ENCODE results near the gene FCHO1. TPM values are rescaled to one million over a fixed set of nuclear protein-coding genes. Genes with fewer than 3 reads are reported as not detected.

The FCHO1 gene
- total RNA-seq, 1 experiment from 2014 or later, result 1.1 TPM

DNA sequence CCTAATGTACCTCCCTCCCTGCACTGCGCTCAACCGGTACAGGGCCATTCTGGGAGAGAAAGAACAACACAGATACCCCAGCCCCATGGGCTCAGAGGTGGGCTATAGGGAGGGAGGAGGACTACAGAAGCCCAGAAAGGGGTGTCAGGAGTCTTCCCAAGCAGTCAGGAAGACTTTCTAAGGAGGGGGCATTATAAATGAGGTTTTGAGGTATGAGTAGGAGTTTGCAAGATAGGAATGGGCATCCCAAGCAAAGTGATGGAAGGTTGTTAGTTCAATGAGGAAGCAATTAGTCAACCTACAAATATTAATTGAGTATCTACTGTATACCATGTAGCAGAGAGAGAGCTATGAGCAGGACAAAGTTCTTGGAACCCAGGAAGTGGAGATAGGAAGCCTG is 37.4 kb downstream of the FCHO1 start:
- CTCF ChIA-PET, result interaction anchor here (0.6 kb wide), 1 partner anchor 39 kb away, joined by 5 read pairs; no protein-coding TSS in a partner anchor
- in situ Hi-C loops (cut with HindIII; ENCODE audit: low pct_unique_long_range_greater_than_20kb, low sequenced_read_pairs), result no loop called here
- no peak for ATAC-seq
- no peak for TF ChIP-seq SIN3A (IDR thresholded peaks at IDR 0.05; ENCODE audit: borderline replicate concordance, insufficient read depth, low read depth, low read length)
- TF ChIP-seq, protein P1, sequence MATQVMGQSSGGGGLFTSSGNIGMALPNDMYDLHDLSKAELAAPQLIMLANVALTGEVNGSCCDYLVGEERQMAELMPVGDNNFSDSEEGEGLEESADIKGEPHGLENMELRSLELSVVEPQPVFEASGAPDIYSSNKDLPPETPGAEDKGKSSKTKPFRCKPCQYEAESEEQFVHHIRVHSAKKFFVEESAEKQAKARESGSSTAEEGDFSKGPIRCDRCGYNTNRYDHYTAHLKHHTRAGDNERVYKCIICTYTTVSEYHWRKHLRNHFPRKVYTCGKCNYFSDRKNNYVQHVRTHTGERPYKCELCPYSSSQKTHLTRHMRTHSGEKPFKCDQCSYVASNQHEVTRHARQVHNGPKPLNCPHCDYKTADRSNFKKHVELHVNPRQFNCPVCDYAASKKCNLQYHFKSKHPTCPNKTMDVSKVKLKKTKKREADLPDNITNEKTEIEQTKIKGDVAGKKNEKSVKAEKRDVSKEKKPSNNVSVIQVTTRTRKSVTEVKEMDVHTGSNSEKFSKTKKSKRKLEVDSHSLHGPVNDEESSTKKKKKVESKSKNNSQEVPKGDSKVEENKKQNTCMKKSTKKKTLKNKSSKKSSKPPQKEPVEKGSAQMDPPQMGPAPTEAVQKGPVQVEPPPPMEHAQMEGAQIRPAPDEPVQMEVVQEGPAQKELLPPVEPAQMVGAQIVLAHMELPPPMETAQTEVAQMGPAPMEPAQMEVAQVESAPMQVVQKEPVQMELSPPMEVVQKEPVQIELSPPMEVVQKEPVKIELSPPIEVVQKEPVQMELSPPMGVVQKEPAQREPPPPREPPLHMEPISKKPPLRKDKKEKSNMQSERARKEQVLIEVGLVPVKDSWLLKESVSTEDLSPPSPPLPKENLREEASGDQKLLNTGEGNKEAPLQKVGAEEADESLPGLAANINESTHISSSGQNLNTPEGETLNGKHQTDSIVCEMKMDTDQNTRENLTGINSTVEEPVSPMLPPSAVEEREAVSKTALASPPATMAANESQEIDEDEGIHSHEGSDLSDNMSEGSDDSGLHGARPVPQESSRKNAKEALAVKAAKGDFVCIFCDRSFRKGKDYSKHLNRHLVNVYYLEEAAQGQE (IDR thresholded peaks at IDR 0.05; ENCODE audit: insufficient read depth in 1 of 2, low read depth in 2 of 2, low read length in 1 of 2), result no peak
- TF ChIP-seq TCF7L2 (IDR thresholded peaks at IDR 0.05; ENCODE audit: low read depth, low read length), result no peak
- TF ChIP-seq POLR2AphosphoS5 (IDR thresholded peaks at IDR 0.05; ENCODE audit: low read depth, low read length), result no peak
- TF ChIP-seq, protein P2, sequence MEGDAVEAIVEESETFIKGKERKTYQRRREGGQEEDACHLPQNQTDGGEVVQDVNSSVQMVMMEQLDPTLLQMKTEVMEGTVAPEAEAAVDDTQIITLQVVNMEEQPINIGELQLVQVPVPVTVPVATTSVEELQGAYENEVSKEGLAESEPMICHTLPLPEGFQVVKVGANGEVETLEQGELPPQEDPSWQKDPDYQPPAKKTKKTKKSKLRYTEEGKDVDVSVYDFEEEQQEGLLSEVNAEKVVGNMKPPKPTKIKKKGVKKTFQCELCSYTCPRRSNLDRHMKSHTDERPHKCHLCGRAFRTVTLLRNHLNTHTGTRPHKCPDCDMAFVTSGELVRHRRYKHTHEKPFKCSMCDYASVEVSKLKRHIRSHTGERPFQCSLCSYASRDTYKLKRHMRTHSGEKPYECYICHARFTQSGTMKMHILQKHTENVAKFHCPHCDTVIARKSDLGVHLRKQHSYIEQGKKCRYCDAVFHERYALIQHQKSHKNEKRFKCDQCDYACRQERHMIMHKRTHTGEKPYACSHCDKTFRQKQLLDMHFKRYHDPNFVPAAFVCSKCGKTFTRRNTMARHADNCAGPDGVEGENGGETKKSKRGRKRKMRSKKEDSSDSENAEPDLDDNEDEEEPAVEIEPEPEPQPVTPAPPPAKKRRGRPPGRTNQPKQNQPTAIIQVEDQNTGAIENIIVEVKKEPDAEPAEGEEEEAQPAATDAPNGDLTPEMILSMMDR (IDR thresholded peaks at IDR 0.05), result no peak
- H3K27me3 ChIP-seq (ENCODE audit: control insufficient read depth, insufficient read depth, low read length), result no peaks in the 10 kb centered on the region
- no peak overlapping the region for H3K27ac ChIP-seq (ENCODE audit: low read length)
- BruUV-seq (replicated peaks), result no TSS peak
- H3K9me3 ChIP-seq (ENCODE audit: control insufficient read depth, insufficient read depth, low read depth, low read length), result no peaks in the 10 kb centered on the region
- H3K4me3 ChIP-seq (ENCODE audit: low read depth in 2 of 2, low read length in 2 of 2), result no peak overlapping the region
- POLR2A ChIA-PET, result interaction anchor here (0.5 kb wide), 1 partner anchor 29 kb away, joined by 4 read pairs; no protein-coding TSS in a partner anchor
- no peak for DNase-seq (ENCODE audit: low read depth, low spot score)
- H3K4me1 ChIP-seq (ENCODE audit: control insufficient read depth, insufficient read depth, low read length), result no peaks in the 10 kb centered on the region
- H3K36me3 ChIP-seq (ENCODE audit: control insufficient read depth, insufficient read depth, low read length), result no peaks in the 10 kb centered on the region
- intact Hi-C loops (cut with micrococcal nuclease; ENCODE audit: unreplicated experiment), result loop anchor here (10.0 kb wide), 1 partner anchor 66 kb away; the partner anchor contains the start of gene RPL18A

DNA sequence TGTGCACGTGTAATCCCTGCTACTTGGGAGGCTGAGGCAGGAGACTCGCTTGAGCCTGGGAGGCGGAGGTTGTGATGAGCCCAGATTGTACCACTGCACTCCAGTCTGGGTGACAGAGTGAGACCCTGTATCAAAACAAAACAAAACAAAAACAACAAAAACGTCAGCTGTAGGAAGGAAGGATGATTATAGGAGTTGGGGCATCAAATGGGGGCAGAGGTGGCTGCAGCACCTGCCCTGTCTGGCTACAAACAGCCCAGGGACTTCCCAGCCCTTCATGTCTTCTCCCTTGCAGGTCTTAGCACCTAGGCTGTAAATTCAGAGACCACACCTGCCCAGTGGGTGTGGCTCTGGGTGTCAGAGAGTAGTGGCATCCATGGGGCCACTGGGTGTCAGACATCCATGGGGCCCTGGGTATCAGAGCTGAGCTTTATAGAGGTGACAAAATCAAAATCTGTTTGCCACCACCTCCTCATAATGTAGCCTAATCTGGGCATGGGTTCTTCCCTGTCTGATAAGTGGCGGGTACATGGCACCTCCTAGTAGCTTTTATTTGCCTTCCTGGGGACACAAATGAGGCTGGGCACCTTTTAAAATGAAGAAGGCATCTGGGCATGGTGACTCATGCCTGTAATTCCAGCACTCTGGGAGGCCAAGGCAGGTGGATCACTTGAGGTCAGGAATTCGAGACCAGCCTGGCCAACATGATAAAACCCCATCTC is 38.9 kb downstream of the FCHO1 start:
- POLR2A ChIA-PET, result no interaction called here
- H3K36me3 ChIP-seq (ENCODE audit: control insufficient read depth, insufficient read depth, low read length), result no peaks in the 10 kb centered on the region; the same call in 1 of the 2 replicates
- no peak for DNase-seq (ENCODE audit: low read depth, low spot score)
- ATAC-seq, result no peak
- intact Hi-C loops (cut with micrococcal nuclease; ENCODE audit: unreplicated experiment), result no loop called here
- no peak overlapping the region for H3K27ac ChIP-seq (ENCODE audit: low read length)
- no peaks in the 10 kb centered on the region for H3K4me1 ChIP-seq (ENCODE audit: control insufficient read depth, insufficient read depth, low read length)
- BruUV-seq (replicated peaks), result no TSS peak
- no peaks in the 10 kb centered on the region for H3K9me3 ChIP-seq (ENCODE audit: control insufficient read depth, insufficient read depth, low read depth, low read length)
- in situ Hi-C loops (cut with HindIII; ENCODE audit: low pct_unique_long_range_greater_than_20kb, low sequenced_read_pairs), result no loop called here
- no peaks in the 10 kb centered on the region for H3K27me3 ChIP-seq (ENCODE audit: control insufficient read depth, insufficient read depth, low read length)
- TF ChIP-seq TCF7L2 (IDR thresholded peaks at IDR 0.05; ENCODE audit: low read depth, low read length) (no peak), POLR2AphosphoS5 (IDR thresholded peaks at IDR 0.05; ENCODE audit: low read depth, low read length) (no peak), SIN3A (IDR thresholded peaks at IDR 0.05; ENCODE audit: borderline replicate concordance, insufficient read depth, low read depth, low read length) (no peak)
- TF ChIP-seq, protein P2 (IDR thresholded peaks at IDR 0.05), result no peak
- TF ChIP-seq, protein P1 (IDR thresholded peaks at IDR 0.05; ENCODE audit: insufficient read depth in 1 of 2, low read depth in 2 of 2, low read length in 1 of 2), result no peak
- H3K4me3 ChIP-seq (ENCODE audit: low read depth in 2 of 2, low read length in 2 of 2), result no peak overlapping the region
- CTCF ChIA-PET, result interaction anchor here (0.5 kb wide), 1 partner anchor 218 kb away, joined by 5 read pairs; the partner anchor contains the start of gene ARRDC2

All from Panc1 (cell line).